ENCODE measurements around the gene SUOX. TPM values are rescaled to one million over a fixed set of nuclear protein-coding genes. Genes with fewer than 3 reads are reported as not detected.
"Not testable (repeated sequence)": the region's sequence is repeated elsewhere in the genome, so short reads cannot be mapped to it uniquely, and the experiment has no call there.

Gene SUOX
- total RNA-seq, 1 experiment from 2014 or later = 31.1 TPM

- H3K36me3 Mint-ChIP-seq (ENCODE audit: insufficient read depth, unreplicated experiment) = peaks cover 26% of the 10 kb centered on the region
- no peak for DNase-seq
- no peaks in the 10 kb centered on the region for H3K9me3 Mint-ChIP-seq (ENCODE audit: low read depth, unreplicated experiment)
- no peak overlapping the region for H3K4me3 Mint-ChIP-seq (ENCODE audit: low read depth, unreplicated experiment)
- CTCF ChIA-PET = no interaction called here
- no TSS peak for BruUV-seq (replicated peaks)
- peak overlapping the region; percentile 33 for H3K27ac Mint-ChIP-seq (ENCODE audit: unreplicated experiment)
- peaks cover 24% of the 10 kb centered on the region for H3K4me1 Mint-ChIP-seq (ENCODE audit: low read depth, unreplicated experiment)
- no peaks in the 10 kb centered on the region for H3K27me3 Mint-ChIP-seq (ENCODE audit: unreplicated experiment)
- intact Hi-C loops (cut with micrococcal nuclease; ENCODE audit: unreplicated experiment) = no loop called here
- TF ChIP-seq, protein P1, sequence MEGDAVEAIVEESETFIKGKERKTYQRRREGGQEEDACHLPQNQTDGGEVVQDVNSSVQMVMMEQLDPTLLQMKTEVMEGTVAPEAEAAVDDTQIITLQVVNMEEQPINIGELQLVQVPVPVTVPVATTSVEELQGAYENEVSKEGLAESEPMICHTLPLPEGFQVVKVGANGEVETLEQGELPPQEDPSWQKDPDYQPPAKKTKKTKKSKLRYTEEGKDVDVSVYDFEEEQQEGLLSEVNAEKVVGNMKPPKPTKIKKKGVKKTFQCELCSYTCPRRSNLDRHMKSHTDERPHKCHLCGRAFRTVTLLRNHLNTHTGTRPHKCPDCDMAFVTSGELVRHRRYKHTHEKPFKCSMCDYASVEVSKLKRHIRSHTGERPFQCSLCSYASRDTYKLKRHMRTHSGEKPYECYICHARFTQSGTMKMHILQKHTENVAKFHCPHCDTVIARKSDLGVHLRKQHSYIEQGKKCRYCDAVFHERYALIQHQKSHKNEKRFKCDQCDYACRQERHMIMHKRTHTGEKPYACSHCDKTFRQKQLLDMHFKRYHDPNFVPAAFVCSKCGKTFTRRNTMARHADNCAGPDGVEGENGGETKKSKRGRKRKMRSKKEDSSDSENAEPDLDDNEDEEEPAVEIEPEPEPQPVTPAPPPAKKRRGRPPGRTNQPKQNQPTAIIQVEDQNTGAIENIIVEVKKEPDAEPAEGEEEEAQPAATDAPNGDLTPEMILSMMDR (IDR thresholded peaks at IDR 0.05; ENCODE audit: unreplicated experiment) = no peak
Observed at GRCh38 chr12:56001487-56002100, 4.5 kb downstream of the SUOX start.

GRCh38 chr12:56003376-56003775 lies 6.3 kb downstream of the SUOX start:
- H3K27ac Mint-ChIP-seq (ENCODE audit: unreplicated experiment); H3K4me3 Mint-ChIP-seq (ENCODE audit: low read depth, unreplicated experiment); BruUV-seq (replicated peaks); H3K27me3 Mint-ChIP-seq (ENCODE audit: unreplicated experiment); H3K9me3 Mint-ChIP-seq (ENCODE audit: low read depth, unreplicated experiment); intact Hi-C loops (cut with micrococcal nuclease; ENCODE audit: unreplicated experiment); DNase-seq: not testable (repeated sequence)
- H3K36me3 Mint-ChIP-seq (ENCODE audit: insufficient read depth, unreplicated experiment) = peaks cover 27% of the 10 kb centered on the region
- CTCF ChIA-PET = interaction anchor here (0.7 to 1.3 kb wide), 3 partner anchors 26 to 77 kb away, joined by 5 to 11 read pairs (median 5); partner anchors contain the start of gene RAB5B
- H3K4me1 Mint-ChIP-seq (ENCODE audit: low read depth, unreplicated experiment) = peaks cover 31% of the 10 kb centered on the region

DNA sequence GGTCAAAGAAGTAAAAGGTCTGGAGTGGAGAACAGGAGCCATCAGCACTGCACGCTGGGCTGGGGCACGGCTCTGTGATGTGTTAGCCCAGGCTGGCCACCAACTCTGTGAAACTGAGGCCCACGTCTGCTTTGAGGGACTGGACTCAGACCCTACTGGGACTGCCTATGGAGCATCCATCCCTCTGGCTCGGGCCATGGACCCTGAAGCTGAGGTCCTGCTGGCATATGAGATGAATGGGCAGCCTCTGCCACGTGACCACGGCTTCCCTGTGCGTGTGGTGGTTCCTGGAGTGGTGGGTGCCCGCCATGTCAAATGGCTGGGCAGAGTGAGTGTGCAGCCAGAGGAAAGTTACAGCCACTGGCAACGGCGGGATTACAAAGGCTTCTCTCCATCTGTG lies 7.1 kb downstream of the SUOX start:
- Mint-ChIP-seq H3K27me3 (ENCODE audit: unreplicated experiment) (no peaks in the 10 kb centered on the region), H3K4me1 (ENCODE audit: low read depth, unreplicated experiment) (peaks cover 31% of the 10 kb centered on the region), H3K36me3 (ENCODE audit: insufficient read depth, unreplicated experiment) (peaks cover 32% of the 10 kb centered on the region), H3K9me3 (ENCODE audit: low read depth, unreplicated experiment) (no peaks in the 10 kb centered on the region), H3K4me3 (ENCODE audit: low read depth, unreplicated experiment) (no peak overlapping the region), H3K27ac (ENCODE audit: unreplicated experiment) (no peak overlapping the region)
- TF ChIP-seq, protein P1 (IDR thresholded peaks at IDR 0.05; ENCODE audit: unreplicated experiment) = no peak
- CTCF ChIA-PET = no interaction called here
- BruUV-seq (replicated peaks) = no TSS peak
- intact Hi-C loops (cut with micrococcal nuclease; ENCODE audit: unreplicated experiment) = no loop called here
- no peak for DNase-seq

DNA sequence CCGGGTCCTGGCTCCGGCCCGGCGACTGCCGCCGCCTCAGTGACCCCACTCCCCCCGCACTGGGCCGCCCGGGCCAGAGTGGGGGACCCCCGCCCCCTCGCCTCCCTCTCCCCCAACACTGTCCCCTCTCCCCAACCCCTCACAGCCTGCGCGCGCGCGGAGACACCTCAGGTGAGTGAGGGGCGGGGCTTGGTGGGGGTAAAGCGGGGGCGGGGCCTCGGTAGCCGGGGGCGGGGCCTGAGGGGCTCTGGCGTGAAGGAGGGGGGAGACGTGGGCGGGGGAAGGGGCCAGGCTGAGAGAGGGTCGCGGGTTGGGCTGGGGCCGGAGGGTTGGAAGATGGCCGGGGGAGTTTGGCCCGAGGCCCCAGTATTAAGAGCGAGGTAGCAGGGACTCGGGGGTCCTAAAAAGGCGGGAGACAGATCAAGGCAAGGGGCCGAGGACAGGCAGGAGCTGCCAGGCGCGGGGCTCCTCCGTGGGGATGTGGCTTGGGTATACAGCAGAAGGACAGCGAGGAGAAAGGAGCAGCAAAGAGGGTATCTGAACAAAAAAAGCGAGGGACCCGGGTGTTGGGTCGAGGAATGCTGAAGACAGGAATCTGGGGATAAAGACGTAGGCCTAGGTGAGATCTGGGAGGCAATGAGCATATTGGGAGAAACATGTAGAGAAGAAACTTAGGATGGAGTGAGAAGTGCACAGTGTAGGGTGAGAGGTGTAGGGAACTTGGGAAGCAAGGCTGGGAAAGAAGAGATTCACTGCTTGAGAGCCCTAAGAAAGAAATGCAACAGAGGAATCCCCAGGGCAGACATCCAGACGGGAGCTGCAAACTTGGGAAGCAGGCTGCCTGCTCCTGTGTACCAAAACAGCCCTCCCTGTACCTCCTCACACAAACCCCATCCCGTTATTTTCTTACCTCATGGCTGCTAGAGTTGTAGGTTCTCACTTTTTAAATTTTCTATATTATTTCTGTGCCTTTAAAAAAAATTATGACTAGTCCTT lies 10.8 kb downstream of the SUOX start:
- DNase-seq = peak; percentile 76
- no TSS peak for BruUV-seq (replicated peaks)
- Mint-ChIP-seq H3K36me3 (ENCODE audit: insufficient read depth, unreplicated experiment) (peaks cover 28% of the 10 kb centered on the region), H3K27ac (ENCODE audit: unreplicated experiment) (peak overlapping the region; percentile 30), H3K27me3 (ENCODE audit: unreplicated experiment) (no peaks in the 10 kb centered on the region), H3K4me3 (ENCODE audit: low read depth, unreplicated experiment) (peak overlapping the region; percentile 78), H3K4me1 (ENCODE audit: low read depth, unreplicated experiment) (peaks cover 16% of the 10 kb centered on the region), H3K9me3 (ENCODE audit: low read depth, unreplicated experiment) (no peaks in the 10 kb centered on the region)
- CTCF ChIA-PET = interaction anchor here (0.6 to 2.8 kb wide), 10 partner anchors 9 to 537 kb away, joined by 3 to 20 read pairs (median 6); partner anchors contain the start of genes PA2G4 and SUOX
- intact Hi-C loops (cut with micrococcal nuclease; ENCODE audit: unreplicated experiment) = no loop called here
- TF ChIP-seq, protein P1 (IDR thresholded peaks at IDR 0.05; ENCODE audit: unreplicated experiment) = no peak
